Uterus (tissue), 2 donors: Measurements from ENCODE around the gene GRM5.

Experiments used
- CTCF ChIP-seq, 4 experiments: fragments of 200-600 bp in 2 of 4; fragments of 450-650 bp in 2 of 4; sonication (generic) in 2 of 4; IDR thresholded peaks; one replicate each; pipeline ENCODE4 v1.5.1; 2016 to 2019; ENCODE audit warnings: antibody characterized with exemption in 4 of 4, mild to moderate bottlenecking in 2 of 4, moderate library complexity in 1 of 4
- POLR2A ChIP-seq, 2 donors: fragments of 450-650 bp; IDR thresholded peaks; one replicate each; pipeline ENCODE4 v1.6.1; 2016; ENCODE audit warnings: antibody characterized with exemption in 2 of 2, mild to moderate bottlenecking in 1 of 2, moderate library complexity in 1 of 2

- TF ChIP-seq CTCF (IDR thresholded peaks at IDR 0.05) (no peak), POLR2A (IDR thresholded peaks at IDR 0.05) (no peak)
Measured at GRCh38 chr11:88508418-88508758, 557.4 kb downstream of the GRM5 start.
